GM10248 (cell line): Measurements from ENCODE around the gene MTCH1.
"Not testable (repeated sequence)": the region's sequence is repeated elsewhere in the genome, so short reads cannot be mapped to it uniquely, and the experiment has no call there.

Experiments used
- CTCF ChIA-PET: fragments of 300-600 bp; sonication (Branson Sonifier 250); formaldehyde crosslinking; extraction: SDS; loops from one replicate; lab custom pipeline; 2021; ENCODE audit warnings: antibody characterized with exemption; lab: Yijun Ruan, JAX
- POLR2A ChIA-PET: fragments of 350-650 bp; sonication (Branson Sonifier 250); formaldehyde crosslinking; extraction: SDS; loops from one replicate; lab custom pipeline; 2020; ENCODE audit warnings: antibody characterized with exemption; lab: Yijun Ruan, JAX
- DNase-seq: peaks from one replicate; pipeline ENCODE4 v3.0.0; 2012; ENCODE audit errors: extremely low spot score
- TF ChIP-seq, protein P1 (sequence below): IDR thresholded peaks from 2 replicates; pipeline ENCODE4 v1.5.1; 2012; ENCODE audit warnings: mild to moderate bottlenecking, low read depth; ENCODE audit errors: extremely low read depth, missing control alignments, control extremely low read depth

Gene MTCH1

DNA sequence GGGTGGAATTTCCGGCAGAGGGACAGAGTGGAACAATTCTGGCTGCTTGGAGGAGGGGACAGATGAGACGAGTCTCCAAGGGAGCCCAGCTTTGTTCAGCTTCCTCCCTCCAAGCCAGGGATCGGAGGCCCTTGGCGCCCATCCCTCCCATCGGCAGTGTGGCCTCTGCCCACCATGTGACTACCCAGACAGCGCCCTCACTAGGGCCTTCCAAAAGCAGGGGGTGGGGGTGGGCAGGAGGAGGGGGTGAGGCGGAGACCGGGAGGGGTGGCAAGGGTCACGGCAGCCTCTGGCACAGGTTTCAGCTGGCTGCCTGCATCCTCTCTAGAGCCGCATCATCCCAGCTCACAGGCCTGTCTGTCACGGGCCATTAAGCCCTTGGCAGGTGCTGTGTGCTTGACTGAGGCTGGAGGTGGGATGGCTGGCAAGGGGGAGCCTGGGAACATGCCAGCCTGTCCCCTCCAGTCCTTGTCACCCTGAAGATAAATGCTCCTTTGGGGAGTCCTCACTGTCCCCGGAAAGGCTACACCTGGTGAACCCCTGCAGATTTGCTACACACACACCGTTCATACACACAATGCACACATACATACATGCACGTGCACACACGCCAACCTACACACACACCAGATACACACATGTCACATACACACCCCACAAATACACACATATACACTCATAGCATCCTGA is 13.2 kb upstream of the MTCH1 start:
- DNase-seq = no peak
- ChIA-PET POLR2A (no interaction called here), CTCF (interaction anchor here (1.8 to 11.7 kb wide), 3 partner anchors 19 to 23 kb away, joined by 4 to 147 read pairs (median 4); no protein-coding TSS in a partner anchor)
- TF ChIP-seq, protein P1, sequence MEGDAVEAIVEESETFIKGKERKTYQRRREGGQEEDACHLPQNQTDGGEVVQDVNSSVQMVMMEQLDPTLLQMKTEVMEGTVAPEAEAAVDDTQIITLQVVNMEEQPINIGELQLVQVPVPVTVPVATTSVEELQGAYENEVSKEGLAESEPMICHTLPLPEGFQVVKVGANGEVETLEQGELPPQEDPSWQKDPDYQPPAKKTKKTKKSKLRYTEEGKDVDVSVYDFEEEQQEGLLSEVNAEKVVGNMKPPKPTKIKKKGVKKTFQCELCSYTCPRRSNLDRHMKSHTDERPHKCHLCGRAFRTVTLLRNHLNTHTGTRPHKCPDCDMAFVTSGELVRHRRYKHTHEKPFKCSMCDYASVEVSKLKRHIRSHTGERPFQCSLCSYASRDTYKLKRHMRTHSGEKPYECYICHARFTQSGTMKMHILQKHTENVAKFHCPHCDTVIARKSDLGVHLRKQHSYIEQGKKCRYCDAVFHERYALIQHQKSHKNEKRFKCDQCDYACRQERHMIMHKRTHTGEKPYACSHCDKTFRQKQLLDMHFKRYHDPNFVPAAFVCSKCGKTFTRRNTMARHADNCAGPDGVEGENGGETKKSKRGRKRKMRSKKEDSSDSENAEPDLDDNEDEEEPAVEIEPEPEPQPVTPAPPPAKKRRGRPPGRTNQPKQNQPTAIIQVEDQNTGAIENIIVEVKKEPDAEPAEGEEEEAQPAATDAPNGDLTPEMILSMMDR = no peak

DNA sequence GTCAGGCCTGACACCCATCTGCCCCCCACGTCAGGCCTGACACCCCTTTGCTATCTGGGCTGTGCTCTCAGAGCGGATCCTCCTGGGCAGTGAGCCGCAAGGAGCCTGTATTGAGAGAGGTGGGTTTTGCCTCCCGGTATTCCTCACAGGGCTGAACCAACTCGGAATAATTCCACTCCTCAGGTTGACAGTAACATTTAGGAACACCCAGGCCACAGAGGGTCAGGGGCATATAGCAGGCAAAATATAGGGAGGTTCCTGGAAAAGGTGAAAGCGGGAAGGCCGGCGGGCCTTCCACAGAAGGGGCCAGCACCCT is 12.7 kb upstream of the MTCH1 start:
- DNase-seq = no peak
- TF ChIP-seq, protein P1 = no peak
- CTCF ChIA-PET = interaction anchor here (1.8 to 11.7 kb wide), 3 partner anchors 18 to 23 kb away, joined by 4 to 147 read pairs (median 4); no protein-coding TSS in a partner anchor
- POLR2A ChIA-PET = no interaction called here

DNA sequence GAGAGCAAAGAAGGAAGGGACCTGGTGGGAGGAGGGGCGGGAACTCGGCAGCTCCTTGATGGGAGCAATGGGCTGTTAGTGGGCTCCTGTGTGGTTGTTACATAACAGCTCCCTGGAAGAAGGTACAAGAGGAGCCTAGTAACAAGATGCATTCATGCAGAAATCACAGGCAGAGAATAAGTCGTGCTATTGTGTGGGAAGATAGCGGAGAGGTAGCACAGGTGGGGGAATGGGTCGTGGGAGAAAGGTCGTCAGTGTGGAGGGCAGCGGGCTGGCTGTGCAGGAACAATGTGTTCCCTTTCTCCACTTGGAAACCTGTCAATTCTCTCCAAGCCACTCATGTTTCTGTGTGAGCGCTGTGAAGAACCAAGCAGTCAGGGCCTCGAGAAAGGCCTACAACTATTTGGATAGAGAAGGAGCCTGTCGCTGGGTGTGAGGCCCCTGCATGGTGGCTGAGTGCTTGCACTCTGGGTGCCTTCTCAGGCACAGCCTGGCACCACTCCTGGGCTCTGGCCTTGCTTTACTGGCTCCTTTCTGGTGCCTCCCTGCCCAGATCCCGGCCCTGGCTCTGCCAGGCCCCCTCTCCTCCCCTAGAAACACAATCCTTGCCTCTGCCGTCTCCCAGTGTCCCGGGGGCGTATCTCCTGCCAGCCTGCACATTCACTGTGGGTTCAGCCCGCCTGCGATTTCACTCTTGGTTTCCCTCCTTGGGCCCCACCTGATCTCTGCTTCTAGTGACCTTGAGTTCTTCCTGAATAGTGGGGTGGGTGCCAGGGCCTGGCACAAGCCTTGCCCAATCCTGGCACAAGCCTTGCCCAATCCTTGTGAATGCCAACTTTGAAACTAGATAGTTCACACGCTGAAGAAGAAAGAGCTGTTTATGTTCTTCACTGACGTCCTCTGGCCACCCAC is 12.1 kb upstream of the MTCH1 start:
- ChIA-PET POLR2A (no interaction called here), CTCF (interaction anchor here (1.8 to 11.7 kb wide), 3 partner anchors 18 to 22 kb away, joined by 4 to 147 read pairs (median 4); no protein-coding TSS in a partner anchor)
- TF ChIP-seq, protein P1 = no peak
- no peak for DNase-seq

DNA sequence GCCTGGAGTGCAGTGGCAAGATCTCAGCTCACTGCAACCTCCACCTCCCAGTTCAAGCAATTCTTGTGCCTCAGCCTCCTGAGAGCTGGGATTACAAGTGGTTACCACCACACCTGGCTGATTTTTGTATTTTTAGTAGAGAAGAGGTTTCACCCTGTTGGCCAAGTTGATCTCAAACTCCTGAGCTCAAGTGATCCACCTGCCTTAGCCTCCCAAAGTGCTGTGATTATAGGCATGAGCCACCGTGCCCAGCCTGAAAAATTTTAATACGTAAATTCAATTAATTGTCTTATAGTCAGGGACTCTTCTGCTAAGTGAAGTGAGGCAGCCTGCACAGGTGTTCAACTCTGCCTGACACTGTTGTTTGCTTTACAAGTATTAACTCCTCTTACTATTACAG is 4.4 kb upstream of the MTCH1 start:
- CTCF ChIA-PET = interaction anchor here (0.8 to 1.5 kb wide), 6 partner anchors 8 to 181 kb away, joined by 3 to 5 read pairs (median 3); no protein-coding TSS in a partner anchor
- POLR2A ChIA-PET, DNase-seq: not testable (repeated sequence)

DNA sequence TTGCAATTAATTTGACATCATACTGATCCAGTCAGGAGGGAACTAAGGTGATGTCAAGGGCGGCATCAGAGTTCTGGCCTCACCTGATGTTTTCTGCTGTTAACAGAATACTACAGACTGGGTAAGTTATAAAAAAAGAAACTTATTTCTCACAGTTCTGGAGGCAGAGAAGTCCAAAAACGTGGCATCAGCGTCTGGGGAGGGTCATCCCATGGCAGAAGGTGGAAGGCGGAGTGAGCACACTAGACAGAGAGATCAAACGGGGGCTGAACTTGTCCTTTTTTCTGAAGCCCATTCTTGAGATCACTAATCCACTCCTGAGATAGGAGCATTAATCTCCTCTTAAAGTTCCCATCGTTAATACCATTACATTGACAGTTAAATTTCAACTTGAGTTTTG is 3.3 kb upstream of the MTCH1 start:
- TF ChIP-seq, protein P1 = no peak
- no peak for DNase-seq
- ChIA-PET POLR2A (no interaction called here), CTCF (interaction anchor here (0.9 to 6.6 kb wide), 5 partner anchors 12 to 182 kb away, joined by 3 to 42 read pairs (median 3); no protein-coding TSS in a partner anchor)

DNA sequence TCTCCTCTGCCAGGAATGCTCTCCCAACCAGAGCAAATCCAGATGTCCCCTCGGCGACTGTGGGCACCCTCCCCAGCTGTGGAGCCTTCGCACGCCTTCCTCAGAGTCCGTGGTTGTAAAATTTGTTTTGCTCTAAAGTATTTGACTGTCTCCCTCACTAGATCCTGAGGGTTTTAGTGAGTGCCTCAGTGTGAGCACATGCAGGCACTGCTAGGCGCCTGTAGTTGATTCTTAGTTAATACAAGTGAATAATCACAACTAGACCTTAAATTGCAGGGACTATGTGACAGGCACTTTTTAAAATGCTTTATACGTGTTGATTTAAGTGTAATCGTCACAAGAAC is 680 bp upstream of the MTCH1 start:
- ChIA-PET POLR2A (interaction anchor here (0.6 to 1.9 kb wide), 7 partner anchors 9 to 1717 kb away, joined by 3 to 10 read pairs (median 5); partner anchors contain the start of gene FGD2), CTCF (interaction anchor here (1.1 to 6.6 kb wide), 6 partner anchors 9 to 223 kb away, joined by 3 to 42 read pairs (median 6); no protein-coding TSS in a partner anchor)
- TF ChIP-seq, protein P1 = no peak
- no peak for DNase-seq
